Measurements from ENCODE around the gene LAMTOR4. TPM values are rescaled to one million over a fixed set of nuclear protein-coding genes. Genes with fewer than 3 reads are reported as not detected.

The LAMTOR4 gene
- total and polyA plus RNA-seq, 2 of the 13 experiments (the other 11 are each of a cell fraction or from before 2014, with no cell fraction given): 115 to 118 TPM

- TF ChIP-seq, protein P1, sequence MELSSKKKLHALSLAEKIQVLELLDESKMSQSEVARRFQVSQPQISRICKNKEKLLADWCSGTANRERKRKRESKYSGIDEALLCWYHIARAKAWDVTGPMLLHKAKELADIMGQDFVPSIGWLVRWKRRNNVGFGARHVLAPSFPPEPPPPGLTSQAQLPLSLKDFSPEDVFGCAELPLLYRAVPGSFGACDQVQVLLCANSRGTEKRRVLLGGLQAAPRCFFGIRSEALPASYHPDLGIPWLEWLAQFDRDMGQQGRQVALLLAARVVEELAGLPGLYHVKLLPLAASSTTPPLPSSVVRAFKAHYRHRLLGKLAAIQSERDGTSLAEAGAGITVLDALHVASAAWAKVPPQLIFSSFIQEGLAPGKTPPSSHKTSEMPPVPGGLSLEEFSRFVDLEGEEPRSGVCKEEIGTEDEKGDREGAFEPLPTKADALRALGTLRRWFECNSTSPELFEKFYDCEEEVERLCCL (CRISPR knock-in tag; IDR thresholded peaks at IDR 0.05; ENCODE audit: borderline replicate concordance): no peak
- TF ChIP-seq SMYD3 (CRISPR knock-in tag; IDR thresholded peaks at IDR 0.05): no peak
- TF ChIP-seq ZBTB38 (CRISPR knock-in tag; IDR thresholded peaks at IDR 0.05): no peak
- TF ChIP-seq, protein P2, sequence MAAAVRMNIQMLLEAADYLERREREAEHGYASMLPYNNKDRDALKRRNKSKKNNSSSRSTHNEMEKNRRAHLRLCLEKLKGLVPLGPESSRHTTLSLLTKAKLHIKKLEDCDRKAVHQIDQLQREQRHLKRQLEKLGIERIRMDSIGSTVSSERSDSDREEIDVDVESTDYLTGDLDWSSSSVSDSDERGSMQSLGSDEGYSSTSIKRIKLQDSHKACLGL (CRISPR knock-in tag; IDR thresholded peaks at IDR 0.05): no peak
- peak; percentile 62 for TF ChIP-seq ZNF501 (CRISPR knock-in tag; IDR thresholded peaks at IDR 0.05)
- TF ChIP-seq CREB1 (IDR thresholded peaks at IDR 0.05): no peak
- TF ChIP-seq CREB1 (CRISPR knock-in tag; IDR thresholded peaks at IDR 0.05): no peak
- no peak for TF ChIP-seq CENPT (CRISPR knock-in tag; IDR thresholded peaks at IDR 0.05; ENCODE audit: low read depth)
- TF ChIP-seq HHEX (CRISPR knock-in tag; IDR thresholded peaks at IDR 0.05): no peak
- TF ChIP-seq SATB2 (CRISPR knock-in tag; IDR thresholded peaks at IDR 0.05): no peak
- TF ChIP-seq CC2D1A (CRISPR knock-in tag; IDR thresholded peaks at IDR 0.05): no peak
- TF ChIP-seq NONO (IDR thresholded peaks at IDR 0.05): no peak
- no peak for TF ChIP-seq NONO (CRISPR knock-in tag; conservative IDR thresholded peaks at IDR 0.05)
- TF ChIP-seq ZNF703 (CRISPR knock-in tag; IDR thresholded peaks at IDR 0.05; ENCODE audit: borderline replicate concordance): 0 out of 2 replicates have a peak, but pooled peaks have one; percentile 12
- no peak for TF ChIP-seq SNAPC2 (CRISPR knock-in tag; IDR thresholded peaks at IDR 0.05)
- TF ChIP-seq, protein P3, sequence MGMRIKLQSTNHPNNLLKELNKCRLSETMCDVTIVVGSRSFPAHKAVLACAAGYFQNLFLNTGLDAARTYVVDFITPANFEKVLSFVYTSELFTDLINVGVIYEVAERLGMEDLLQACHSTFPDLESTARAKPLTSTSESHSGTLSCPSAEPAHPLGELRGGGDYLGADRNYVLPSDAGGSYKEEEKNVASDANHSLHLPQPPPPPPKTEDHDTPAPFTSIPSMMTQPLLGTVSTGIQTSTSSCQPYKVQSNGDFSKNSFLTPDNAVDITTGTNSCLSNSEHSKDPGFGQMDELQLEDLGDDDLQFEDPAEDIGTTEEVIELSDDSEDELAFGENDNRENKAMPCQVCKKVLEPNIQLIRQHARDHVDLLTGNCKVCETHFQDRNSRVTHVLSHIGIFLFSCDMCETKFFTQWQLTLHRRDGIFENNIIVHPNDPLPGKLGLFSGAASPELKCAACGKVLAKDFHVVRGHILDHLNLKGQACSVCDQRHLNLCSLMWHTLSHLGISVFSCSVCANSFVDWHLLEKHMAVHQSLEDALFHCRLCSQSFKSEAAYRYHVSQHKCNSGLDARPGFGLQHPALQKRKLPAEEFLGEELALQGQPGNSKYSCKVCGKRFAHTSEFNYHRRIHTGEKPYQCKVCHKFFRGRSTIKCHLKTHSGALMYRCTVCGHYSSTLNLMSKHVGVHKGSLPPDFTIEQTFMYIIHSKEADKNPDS (CRISPR knock-in tag; IDR thresholded peaks at IDR 0.05): 0 out of 2 replicates have a peak, but pooled peaks have one; percentile 27
- no peak for TF ChIP-seq CEBPB (IDR thresholded peaks at IDR 0.05; ENCODE audit: borderline replicate concordance, low read depth, low read length)
- TF ChIP-seq KDM5B (CRISPR knock-in tag; IDR thresholded peaks at IDR 0.05; ENCODE audit: borderline replicate concordance): no peak
- TF ChIP-seq ZNF281 (CRISPR knock-in tag; IDR thresholded peaks at IDR 0.05; ENCODE audit: borderline replicate concordance): no peak
- TF ChIP-seq, protein P4, sequence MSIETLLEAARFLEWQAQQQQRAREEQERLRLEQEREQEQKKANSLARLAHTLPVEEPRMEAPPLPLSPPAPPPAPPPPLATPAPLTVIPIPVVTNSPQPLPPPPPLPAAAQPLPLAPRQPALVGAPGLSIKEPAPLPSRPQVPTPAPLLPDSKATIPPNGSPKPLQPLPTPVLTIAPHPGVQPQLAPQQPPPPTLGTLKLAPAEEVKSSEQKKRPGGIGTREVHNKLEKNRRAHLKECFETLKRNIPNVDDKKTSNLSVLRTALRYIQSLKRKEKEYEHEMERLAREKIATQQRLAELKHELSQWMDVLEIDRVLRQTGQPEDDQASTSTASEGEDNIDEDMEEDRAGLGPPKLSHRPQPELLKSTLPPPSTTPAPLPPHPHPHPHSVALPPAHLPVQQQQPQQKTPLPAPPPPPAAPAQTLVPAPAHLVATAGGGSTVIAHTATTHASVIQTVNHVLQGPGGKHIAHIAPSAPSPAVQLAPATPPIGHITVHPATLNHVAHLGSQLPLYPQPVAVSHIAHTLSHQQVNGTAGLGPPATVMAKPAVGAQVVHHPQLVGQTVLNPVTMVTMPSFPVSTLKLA (IDR thresholded peaks at IDR 0.05): no peak
- 0 out of 4 replicates have a peak, but pooled peaks of 1 of the 2 experiments have one; percentile 32 for TF ChIP-seq POLR2A (IDR thresholded peaks at IDR 0.05; ENCODE audit: insufficient read depth in 1 of 2, low read depth in 2 of 2, low read length in 2 of 2)
- no peak for TF ChIP-seq CHD2 (IDR thresholded peaks at IDR 0.05; ENCODE audit: low read depth, low read length)
- TF ChIP-seq LCORL (IDR thresholded peaks at IDR 0.05): no peak
- no peak; the same call in 1 of the 2 replicates for TF ChIP-seq LCORL (CRISPR knock-in tag; IDR thresholded peaks at IDR 0.05)
Observed at GRCh38 chr7:100127866-100128636, 20.7 kb upstream of the LAMTOR4 start (continued).
